A172 (cell line): ENCODE results near the gene ZMAT1. TPM values are rescaled to one million over a fixed set of nuclear protein-coding genes. Genes with fewer than 3 reads are reported as not detected.
"Not testable (repeated sequence)": the region's sequence is repeated elsewhere in the genome, so short reads cannot be mapped to it uniquely, and the experiment has no call there.

Source experiments
- DNase-seq: peaks from one replicate; pipeline ENCODE4 v3.0.0-alpha.2; 2015; ENCODE audit warnings: low spot score
- total RNA-seq: library from RNA; depleted of rRNA; stranded (reverse); fragments of >200 nt; shearing (Covaris generic); gene quantifications from 2 replicates; pipeline ENCODE4 v1.2.3, GENCODE V29; 2014; rRNA removed

The ZMAT1 gene
- total RNA-seq = 0.53 and 3.2 TPM in 2 replicates

DNA sequence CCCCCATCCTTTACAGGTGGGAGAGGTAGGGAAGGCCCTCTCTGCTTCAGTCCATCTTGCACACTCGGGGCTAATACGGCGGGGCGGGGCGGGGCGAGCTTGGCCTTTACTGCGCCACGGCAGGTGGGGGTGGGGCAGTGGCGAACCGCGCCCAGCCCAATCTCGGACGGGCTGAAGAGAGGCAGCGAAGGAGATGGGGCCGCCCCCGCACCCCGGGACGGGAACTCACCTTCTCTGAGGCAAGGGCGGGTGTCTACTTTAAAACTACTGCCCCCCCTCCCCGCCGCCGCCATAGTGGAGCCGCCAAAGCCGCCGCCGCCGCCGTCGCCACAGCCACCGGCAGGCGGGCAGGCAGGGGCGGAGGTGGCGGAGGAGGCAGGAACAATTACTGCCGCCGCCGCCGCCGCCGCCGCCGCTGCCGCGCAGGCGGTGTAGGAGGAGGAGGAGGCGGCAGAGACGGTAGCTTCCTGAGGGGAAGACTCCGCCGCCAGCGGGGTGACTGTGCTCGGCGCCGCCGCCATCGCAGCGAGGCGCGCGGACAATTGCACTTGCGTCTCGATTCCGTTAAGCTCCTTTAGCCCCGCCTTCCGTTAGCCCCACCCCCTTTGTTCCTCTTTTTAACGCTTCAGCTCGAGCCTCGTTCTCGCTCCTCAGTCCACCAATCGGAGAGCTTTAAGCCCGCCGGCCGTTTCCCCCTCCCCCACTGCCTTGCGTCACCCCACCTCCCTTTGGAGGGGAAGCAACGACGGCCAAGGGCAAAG is at the start of gene ZMAT1:
ZMAT1 (minus strand) TSS at position 540 of the 761 bp plus-strand sequence; CDS start at position 521, 19 bp downstream.
- peak; percentile 74 for DNase-seq

DNA sequence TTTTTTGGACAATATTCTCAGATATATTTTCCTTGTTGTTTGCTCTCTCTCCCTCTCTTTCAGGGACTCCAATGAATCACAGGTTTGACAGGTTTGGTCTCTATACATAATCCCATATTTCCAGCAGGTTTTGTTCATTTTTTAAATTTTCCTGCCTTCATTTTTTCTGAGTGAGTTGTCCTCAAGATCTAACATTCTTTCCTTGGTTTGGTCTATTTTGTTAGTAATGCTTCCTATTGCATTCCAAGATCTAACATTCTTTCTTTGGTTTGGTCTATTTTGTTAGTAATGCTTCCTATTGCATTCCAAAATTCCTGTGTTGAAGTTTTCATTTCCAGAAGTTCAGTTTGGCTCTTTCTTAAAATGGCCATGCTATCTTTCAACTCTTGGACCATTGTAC is 45.3 kb upstream of the ZMAT1 start:
- no peak for DNase-seq

DNA sequence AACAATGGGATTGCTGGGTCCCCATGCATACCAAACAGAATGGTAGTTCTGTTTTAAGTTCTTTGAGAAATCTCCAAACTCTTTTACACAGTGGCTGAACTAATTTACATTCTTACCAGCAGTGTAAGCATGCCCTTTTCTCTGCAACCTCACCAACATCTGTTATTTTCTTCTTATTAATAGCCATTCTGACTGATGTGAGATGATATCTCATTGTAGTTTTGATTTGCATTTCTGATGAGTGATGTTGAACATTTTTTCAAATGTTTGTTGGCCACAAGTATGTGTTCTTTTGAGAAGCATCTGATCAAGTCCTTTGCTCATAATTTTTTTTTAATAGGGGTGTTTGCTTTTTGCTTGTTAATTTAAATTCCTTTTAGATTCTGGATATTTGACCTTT is 41.2 kb upstream of the ZMAT1 start:
- no peak for DNase-seq

- DNase-seq = not testable (repeated sequence)
These were observed 33.2 kb upstream of the ZMAT1 start for GRCh38 chrX:101964923-101965539.

GRCh38 chrX:101958139-101958538 is 26.3 kb upstream of the ZMAT1 start:
- DNase-seq = no peak

DNA sequence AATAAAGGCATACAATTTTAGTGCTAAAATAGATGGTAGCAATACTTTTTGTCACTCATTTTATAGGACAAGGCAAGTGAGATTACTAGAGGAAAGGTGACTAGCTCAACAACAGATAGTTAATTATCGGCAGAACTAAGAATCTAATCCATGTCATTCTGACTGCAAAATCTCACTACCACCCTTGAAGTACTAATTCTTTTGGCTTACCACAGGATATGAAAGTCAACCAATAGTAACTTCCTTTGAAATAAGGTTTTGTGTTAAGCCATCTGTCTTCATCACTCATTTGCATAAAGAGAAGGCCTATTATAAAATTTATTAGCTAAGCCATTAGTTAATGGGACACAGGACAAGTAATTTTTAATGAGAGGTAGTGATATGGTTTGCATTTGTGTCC is 25.3 kb upstream of the ZMAT1 start:
- DNase-seq = no peak

DNA sequence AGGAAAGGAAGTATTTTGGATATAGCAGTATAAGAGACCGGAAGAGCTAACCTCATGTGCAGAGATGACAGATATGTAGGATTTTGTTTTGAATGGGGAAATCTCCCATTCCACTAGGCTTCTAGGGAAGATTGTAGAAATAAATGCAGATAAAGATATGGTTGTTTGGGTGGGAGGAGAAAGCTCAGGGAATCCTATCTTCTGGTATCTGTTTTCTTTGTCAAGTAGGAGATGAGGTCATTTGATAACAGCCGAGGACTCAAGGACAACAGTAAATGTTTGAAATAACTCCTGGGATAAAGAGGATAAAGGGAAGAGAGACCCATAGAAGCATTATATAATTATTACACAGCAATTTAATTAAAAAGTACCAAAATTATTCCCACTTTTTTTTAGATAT is 24.7 kb upstream of the ZMAT1 start:
- no peak for DNase-seq

- DNase-seq = no peak
These were observed 18.8 kb upstream of the ZMAT1 start for GRCh38 chrX:101950581-101950980.

- DNase-seq = no peak
These were observed 383 bp upstream of the ZMAT1 start for GRCh38 chrX:101932249-101932570.

DNA sequence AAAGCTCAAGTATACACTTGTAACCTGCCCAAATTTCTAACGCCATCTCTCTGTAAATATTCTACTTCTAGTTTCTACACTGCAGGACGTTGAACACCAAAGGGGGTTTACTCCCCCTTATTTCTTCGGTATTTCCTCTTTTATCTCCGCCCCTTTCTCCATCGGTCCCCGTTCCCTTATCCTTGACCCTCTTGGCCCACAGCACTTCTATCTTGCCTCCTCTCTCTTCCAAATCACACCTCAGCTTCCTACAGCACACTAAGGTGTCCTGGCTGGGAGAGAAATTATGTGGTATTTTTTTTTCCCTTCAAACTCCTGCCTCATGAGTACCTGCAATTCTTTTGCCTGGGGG is 715 bp downstream of the ZMAT1 start:
- peak; percentile 0 for DNase-seq

GRCh38 chrX:101925733-101926132 is 6.1 kb downstream of the ZMAT1 start:
- no peak for DNase-seq

GRCh38 chrX:101918751-101919150 is 13.1 kb downstream of the ZMAT1 start:
- DNase-seq = no peak

GRCh38 chrX:101906136-101906796 is 25.6 kb downstream of the ZMAT1 start:
- no peak for DNase-seq

- no peak for DNase-seq
These were observed 26.8 kb downstream of the ZMAT1 start for GRCh38 chrX:101904996-101905395.

Other genes with a start within 250 kb of the ZMAT1 start
- not detected in 2 replicates for gene TCEAL2, start 193.7 kb upstream of the ZMAT1 start, total RNA-seq
- gene TCEAL6, start 210.5 kb upstream of the ZMAT1 start, total RNA-seq = not detected in 2 replicates
- gene BEX5, start 223.9 kb upstream of the ZMAT1 start, total RNA-seq = not detected in 2 replicates